OCI-LY7 (cell line): ENCODE measurements around the gene PRR18. TPM values are rescaled to one million over a fixed set of nuclear protein-coding genes. Genes with fewer than 3 reads are reported as not detected.
A peak's percentile ranks its signal among the peaks of the same experiment; 100 is the strongest.

Experiments
- BruUV-seq: library from RNA; stranded (reverse); fragments of 400-500 nt; replicated peaks from 2 replicates; lab custom pipeline; 2021; lab: Mats Ljungman, UMichigan
- CTCF ChIA-PET: fragments of 300-600 bp; sonication (Branson Sonifier 250); formaldehyde crosslinking; loops from one replicate; lab custom pipeline; 2022; ENCODE audit warnings: antibody characterized with exemption; ENCODE audit not compliant: unreplicated experiment; lab: Charles Lee
- POLR2A ChIA-PET: fragments of 300-600 bp; sonication (Branson Sonifier 250); formaldehyde crosslinking; loops from one replicate; lab custom pipeline; 2022; ENCODE audit warnings: antibody characterized with exemption; lab: Charles Lee
- DNase-seq: peaks from one replicate; pipeline ENCODE4 v3.0.0-alpha.2; 2015; ENCODE audit warnings: low spot score
- H2AFZ ChIP-seq: fragments of 200-600 bp; sonication (generic), shearing (Covaris generic); 2 replicates; pipeline ENCODE4 v1.6.1; 2014; ENCODE audit warnings: mild to moderate bottlenecking, antibody characterized with exemption, low read length, moderate library complexity
- H3K27ac ChIP-seq: fragments of 200-600 bp; sonication (generic); 2 replicates; pipeline ENCODE4 v1.5.1; 2014; ENCODE audit warnings: mixed run types, low read depth, mild to moderate bottlenecking, moderate library complexity, low read length, inconsistent platforms; ENCODE audit not compliant: poor library complexity, severe bottlenecking
- H3K36me3 ChIP-seq: fragments of 200-600 bp; sonication (generic); 2 replicates; pipeline ENCODE4 v1.6.1; 2014; ENCODE audit warnings: mild to moderate bottlenecking, antibody characterized with exemption, low read length, moderate library complexity, mixed read lengths; ENCODE audit not compliant: insufficient read depth
- H3K4me1 ChIP-seq: fragments of 200-600 bp; sonication (generic); 2 replicates; pipeline ENCODE4 v1.5.1; 2014; ENCODE audit warnings: mild to moderate bottlenecking, low read length; ENCODE audit not compliant: insufficient read depth, poor library complexity, severe bottlenecking
- H3K4me2 ChIP-seq: fragments of 200-600 bp; sonication (generic); 2 replicates; pipeline ENCODE4 v1.6.1; 2014; ENCODE audit warnings: mild to moderate bottlenecking, low read length
- H3K4me3 ChIP-seq: fragments of 200-600 bp; sonication (generic); 2 replicates; pipeline ENCODE4 v1.5.1; 2014; ENCODE audit warnings: mild to moderate bottlenecking, low read depth, low read length; ENCODE audit not compliant: poor library complexity, severe bottlenecking
- H3K79me2 ChIP-seq: fragments of 200-600 bp; sonication (generic); 2 replicates; pipeline ENCODE4 v1.6.1; 2016; ENCODE audit warnings: low read depth, mild to moderate bottlenecking, low read length, moderate library complexity, mixed read lengths; ENCODE audit not compliant: insufficient read depth
- H3K9me2 ChIP-seq: fragments of 200-600 bp; sonication (generic); 2 replicates; pipeline ENCODE4 v1.6.1; 2016; ENCODE audit warnings: mild to moderate bottlenecking, low read length, mixed read lengths; ENCODE audit not compliant: insufficient read depth
- H3K9me3 ChIP-seq: fragments of 200-600 bp; sonication (generic); 2 replicates; pipeline ENCODE4 v1.6.1; 2014; ENCODE audit warnings: mild to moderate bottlenecking, mixed run types, low read length, mixed read lengths
- H4K20me1 ChIP-seq: fragments of 200-600 bp; sonication (generic); 2 replicates; pipeline ENCODE4 v1.6.1; 2014; ENCODE audit warnings: mild to moderate bottlenecking, antibody characterized with exemption, low read length, moderate library complexity, mixed read lengths; ENCODE audit not compliant: insufficient read depth
- CTCF ChIP-seq: fragments of 200-600 bp; sonication (generic); conservative IDR thresholded peaks from 2 replicates; pipeline ENCODE4 v1.5.1; 2014; ENCODE audit warnings: mild to moderate bottlenecking, antibody characterized with exemption, low read length, moderate library complexity, mixed read lengths
- EZH2phosphoT487 ChIP-seq: fragments of 200-600 bp; sonication (generic); IDR thresholded peaks from 2 replicates; pipeline ENCODE4 v1.6.1; 2018; ENCODE audit warnings: low read depth, borderline replicate concordance, mild to moderate bottlenecking, mixed run types, antibody characterized with exemption, low read length, moderate library complexity, mixed read lengths
- intact Hi-C: fragments of 100-400 bp; cut with micrococcal nuclease; formaldehyde crosslinking; loops from one replicate; pipeline ENCODE4 v1.10.0; 2022; ENCODE audit not compliant: unreplicated experiment
- total RNA-seq, 2 experiments: library from RNA; depleted of rRNA in 1 of 2; stranded (reverse); fragments of >200 nt in 1 of 2; shearing (Covaris generic) in 1 of 2; gene quantifications; 2 replicates each; pipeline ENCODE4 v1.2.3, GENCODE V29; 2014 to 2022

Gene PRR18
- total RNA-seq, 2 experiments from 2014 or later: 0.13 to 0.38 TPM

- no peak overlapping the region for H3K4me3 ChIP-seq
- no peak overlapping the region for H3K27ac ChIP-seq
- H3K9me2 ChIP-seq: no peaks in the 10 kb centered on the region
- H3K4me1 ChIP-seq: no peaks in the 10 kb centered on the region
- no TSS peak for BruUV-seq
- POLR2A ChIA-PET: interaction anchor here (0.6 to 1.1 kb wide), 4 partner anchors 16 to 99 kb away, joined by 3 read pairs; no protein-coding TSS in a partner anchor
- DNase-seq: no peak
- TF ChIP-seq EZH2phosphoT487: no peak
- no peak for TF ChIP-seq CTCF
- H3K79me2 ChIP-seq: no peaks in the 10 kb centered on the region
- no peaks in the 10 kb centered on the region; the same call in 1 of the 2 replicates for H3K36me3 ChIP-seq
- peaks cover 6% of the 10 kb centered on the region; the same call in 1 of the 2 replicates for H3K9me3 ChIP-seq
- CTCF ChIA-PET: interaction anchor here (0.9 kb wide), 1 partner anchor 14 kb away, joined by 3 read pairs; no protein-coding TSS in a partner anchor
- intact Hi-C loops: no loop called here
- H4K20me1 ChIP-seq: no peaks in the 10 kb centered on the region
- H2AFZ ChIP-seq: no peak overlapping the region
- no peak overlapping the region for H3K4me2 ChIP-seq
These were observed 14.2 kb downstream of the PRR18 start for GRCh38 chr6:166293731-166294584.

- H3K27ac ChIP-seq: no peak overlapping the region
- TF ChIP-seq EZH2phosphoT487: no peak
- intact Hi-C loops: loop anchor here (5.0 kb wide), 1 partner anchor 62 kb away; no protein-coding TSS in a partner anchor
- no peaks in the 10 kb centered on the region for H3K36me3 ChIP-seq
- peaks cover 21% of the 10 kb centered on the region for H3K4me1 ChIP-seq
- CTCF ChIA-PET: no interaction called here
- POLR2A ChIA-PET: interaction anchor here (0.7 to 0.8 kb wide), 2 partner anchors 92 to 168 kb away, joined by 3 to 5 read pairs; no protein-coding TSS in a partner anchor
- H3K4me2 ChIP-seq: no peak overlapping the region
- no peaks in the 10 kb centered on the region for H3K9me2 ChIP-seq
- H2AFZ ChIP-seq: no peak overlapping the region
- H3K79me2 ChIP-seq: no peaks in the 10 kb centered on the region
- no peaks in the 10 kb centered on the region for H3K9me3 ChIP-seq
- H4K20me1 ChIP-seq: no peaks in the 10 kb centered on the region
- no peak for DNase-seq
- no TSS peak for BruUV-seq
- H3K4me3 ChIP-seq: no peak overlapping the region
These were observed 18.8 kb downstream of the PRR18 start for GRCh38 chr6:166289207-166290060.

- peak overlapping the region; percentile 47 for H3K4me3 ChIP-seq
- CTCF ChIA-PET: interaction anchor here (1.0 to 2.6 kb wide), 2 partner anchors 10 to 97 kb away, joined by 3 to 7 read pairs; no protein-coding TSS in a partner anchor
- H4K20me1 ChIP-seq: no peaks in the 10 kb centered on the region
- no peaks in the 10 kb centered on the region for H3K9me2 ChIP-seq
- H3K79me2 ChIP-seq: no peaks in the 10 kb centered on the region
- TF ChIP-seq EZH2phosphoT487 (no peak), CTCF (no peak)
- peak overlapping the region; percentile 86 for H3K27ac ChIP-seq
- POLR2A ChIA-PET: interaction anchor here (1.0 kb wide), 2 partner anchors 11 to 106 kb away, joined by 3 to 4 read pairs; no protein-coding TSS in a partner anchor
- H3K4me2 ChIP-seq: peak overlapping the region; percentile 85
- no TSS peak for BruUV-seq
- H3K36me3 ChIP-seq: no peaks in the 10 kb centered on the region
- peak; percentile 94 for DNase-seq
- H3K9me3 ChIP-seq: no peaks in the 10 kb centered on the region
- peak overlapping the region; percentile 97 for H2AFZ ChIP-seq
- peaks cover 21% of the 10 kb centered on the region for H3K4me1 ChIP-seq
- intact Hi-C loops: loop anchor here (1.0 to 5.0 kb wide), 2 partner anchors 55 to 60 kb away; partner anchors contain the start of gene SFT2D1
These were observed 21.3 kb downstream of the PRR18 start for GRCh38 chr6:166286839-166287271.
